Ascending aorta (tissue), 2 donors: Measurements from ENCODE around the gene CAMTA1. TPM values are rescaled to one million over a fixed set of nuclear protein-coding genes. Genes with fewer than 3 reads are reported as not detected.

Source experiments
- DNase-seq, 2 donors: peaks; one replicate each; pipeline ENCODE4 v3.0.0-alpha.2; 2019; ENCODE audit warnings: low spot score in 2 of 2
- H3K27ac ChIP-seq, 2 donors: fragments of 200-600 bp; sonication (generic); one replicate each; pipeline ENCODE4 v1.5.1; 2016 to 2017; ENCODE audit warnings: mild to moderate bottlenecking in 1 of 2
- H3K27me3 ChIP-seq: fragments of 200-600 bp; sonication (generic); one replicate; pipeline ENCODE4 v1.5.1; 2017
- H3K36me3 ChIP-seq, 2 donors: fragments of 200-600 bp; sonication (generic); one replicate each; pipeline ENCODE4 v1.5.1; 2016
- H3K4me1 ChIP-seq, 2 donors: fragments of 200-600 bp; sonication (generic); one replicate each; pipeline ENCODE4 v1.5.1; 2016 to 2017; ENCODE audit warnings: mild to moderate bottlenecking in 1 of 2
- H3K4me3 ChIP-seq, 2 donors: fragments of 200-600 bp; sonication (generic); one replicate each; pipeline ENCODE4 v1.5.1; 2016 to 2017; ENCODE audit warnings: mild to moderate bottlenecking in 1 of 2
- H3K9me3 ChIP-seq, 2 donors: fragments of 200-600 bp; sonication (generic); one replicate each; pipeline ENCODE4 v1.5.1; 2016
- intact Hi-C: fragments of 100-400 bp; cut with DNase I; formaldehyde crosslinking; loops from one replicate; pipeline ENCODE4 v1.15.1; 2023
- total RNA-seq: library from RNA; depleted of rRNA; stranded (reverse); fragments of >200 nt; gene quantifications from one replicate; pipeline ENCODE4 v1.1.0, GENCODE V29; 2016
- TF ChIP-seq, protein P1 (sequence below), 3 experiments: fragments of 200-600 bp in 2 of 3; fragments of 450-650 bp in 1 of 3; sonication (generic) in 2 of 3; IDR thresholded peaks; one replicate each; pipeline ENCODE4 v1.5.1; 2016 to 2019; ENCODE audit warnings: antibody characterized with exemption in 3 of 3, mild to moderate bottlenecking in 1 of 3, moderate library complexity in 1 of 3

The CAMTA1 gene
- total RNA-seq, 1 donor from 2014 or later, result 53.3 TPM

DNA sequence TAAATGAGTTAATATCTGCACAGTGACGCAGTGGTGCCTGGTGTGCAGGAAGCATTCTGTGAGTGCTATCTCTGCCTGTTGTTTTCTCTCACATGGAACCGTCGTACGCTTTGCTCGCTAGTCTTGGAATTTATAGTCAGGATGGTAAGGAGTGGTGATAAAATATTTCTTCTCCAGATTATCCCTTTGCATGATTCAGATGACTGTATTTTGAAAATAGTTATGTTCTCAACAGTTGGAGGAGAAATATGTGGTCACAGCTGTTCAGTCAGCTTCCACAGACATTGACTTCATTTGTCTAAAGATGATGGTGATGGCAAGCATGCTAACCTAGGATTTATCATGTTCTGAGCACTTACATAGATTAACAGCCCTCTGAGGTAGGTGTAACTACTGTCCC, 944.5 kb downstream of the CAMTA1 start:
- no peaks in the 10 kb centered on the region for H3K4me1 ChIP-seq
- TF ChIP-seq, protein P1, sequence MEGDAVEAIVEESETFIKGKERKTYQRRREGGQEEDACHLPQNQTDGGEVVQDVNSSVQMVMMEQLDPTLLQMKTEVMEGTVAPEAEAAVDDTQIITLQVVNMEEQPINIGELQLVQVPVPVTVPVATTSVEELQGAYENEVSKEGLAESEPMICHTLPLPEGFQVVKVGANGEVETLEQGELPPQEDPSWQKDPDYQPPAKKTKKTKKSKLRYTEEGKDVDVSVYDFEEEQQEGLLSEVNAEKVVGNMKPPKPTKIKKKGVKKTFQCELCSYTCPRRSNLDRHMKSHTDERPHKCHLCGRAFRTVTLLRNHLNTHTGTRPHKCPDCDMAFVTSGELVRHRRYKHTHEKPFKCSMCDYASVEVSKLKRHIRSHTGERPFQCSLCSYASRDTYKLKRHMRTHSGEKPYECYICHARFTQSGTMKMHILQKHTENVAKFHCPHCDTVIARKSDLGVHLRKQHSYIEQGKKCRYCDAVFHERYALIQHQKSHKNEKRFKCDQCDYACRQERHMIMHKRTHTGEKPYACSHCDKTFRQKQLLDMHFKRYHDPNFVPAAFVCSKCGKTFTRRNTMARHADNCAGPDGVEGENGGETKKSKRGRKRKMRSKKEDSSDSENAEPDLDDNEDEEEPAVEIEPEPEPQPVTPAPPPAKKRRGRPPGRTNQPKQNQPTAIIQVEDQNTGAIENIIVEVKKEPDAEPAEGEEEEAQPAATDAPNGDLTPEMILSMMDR (IDR thresholded peaks at IDR 0.05), result no peak
- intact Hi-C loops, result no loop called here

DNA sequence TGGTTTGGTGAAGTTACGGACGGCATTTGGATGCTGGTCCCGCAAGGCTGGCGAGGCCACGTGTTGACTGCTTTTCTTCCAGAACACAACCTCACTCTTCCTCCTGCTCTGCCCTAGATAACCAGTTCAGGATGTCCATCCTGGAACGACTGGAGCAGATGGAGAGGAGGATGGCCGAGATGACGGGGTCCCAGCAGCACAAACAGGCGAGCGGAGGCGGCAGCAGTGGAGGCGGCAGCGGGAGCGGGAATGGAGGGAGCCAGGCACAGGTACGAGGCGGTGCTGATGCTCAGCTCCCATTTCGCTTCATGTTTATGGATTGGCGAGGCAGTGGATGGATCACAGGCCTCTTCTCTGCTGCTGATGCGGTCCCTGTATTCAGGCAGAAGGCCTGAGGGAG, 947.1 kb downstream of the CAMTA1 start:
- TF ChIP-seq, protein P1 (IDR thresholded peaks at IDR 0.05), result no peak
- H3K4me1 ChIP-seq, result no peaks in the 10 kb centered on the region
- no peaks in the 10 kb centered on the region for H3K36me3 ChIP-seq
- intact Hi-C loops, result no loop called here
- no peak for DNase-seq
- H3K9me3 ChIP-seq, result no peaks in the 10 kb centered on the region
- H3K27me3 ChIP-seq, result no peaks in the 10 kb centered on the region
- H3K27ac ChIP-seq, result no peak overlapping the region
- H3K4me3 ChIP-seq, result no peak overlapping the region

More for the DNA sequence above, 944.5 kb downstream of the CAMTA1 start:
- H3K27me3 ChIP-seq, result no peaks in the 10 kb centered on the region
- no peak overlapping the region for H3K27ac ChIP-seq
- DNase-seq, result no peak
- no peaks in the 10 kb centered on the region for H3K36me3 ChIP-seq
- no peak overlapping the region for H3K4me3 ChIP-seq
- H3K9me3 ChIP-seq, result no peaks in the 10 kb centered on the region

DNA sequence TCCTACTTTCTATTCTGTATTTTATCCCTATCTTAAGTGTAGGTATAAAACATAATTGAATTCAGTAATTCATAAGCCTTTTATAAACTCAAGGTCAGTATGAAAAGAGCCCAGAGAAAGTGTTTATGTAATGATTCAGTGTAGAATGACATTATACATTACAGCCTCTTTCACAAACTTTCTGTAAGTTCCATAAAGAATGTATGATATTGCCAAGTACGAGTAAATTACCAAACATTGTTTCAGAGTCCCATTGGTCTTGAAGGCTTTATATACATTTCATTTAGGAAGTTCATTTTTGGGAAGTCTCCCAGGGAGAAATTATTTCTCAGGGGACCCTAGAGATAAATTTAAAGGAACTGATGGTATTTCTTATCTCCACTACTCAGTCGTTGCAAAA, 948.0 kb downstream of the CAMTA1 start:
- Histone ChIP-seq H3K4me1 (no peaks in the 10 kb centered on the region), H3K9me3 (no peaks in the 10 kb centered on the region), H3K27me3 (no peaks in the 10 kb centered on the region), H3K27ac (no peak overlapping the region), H3K4me3 (no peak overlapping the region), H3K36me3 (peaks cover 0 to 4% of the 10 kb centered on the region in 2 donors)
- intact Hi-C loops, result no loop called here
- TF ChIP-seq, protein P1 (IDR thresholded peaks at IDR 0.05), result no peak
- DNase-seq, result no peak

DNA sequence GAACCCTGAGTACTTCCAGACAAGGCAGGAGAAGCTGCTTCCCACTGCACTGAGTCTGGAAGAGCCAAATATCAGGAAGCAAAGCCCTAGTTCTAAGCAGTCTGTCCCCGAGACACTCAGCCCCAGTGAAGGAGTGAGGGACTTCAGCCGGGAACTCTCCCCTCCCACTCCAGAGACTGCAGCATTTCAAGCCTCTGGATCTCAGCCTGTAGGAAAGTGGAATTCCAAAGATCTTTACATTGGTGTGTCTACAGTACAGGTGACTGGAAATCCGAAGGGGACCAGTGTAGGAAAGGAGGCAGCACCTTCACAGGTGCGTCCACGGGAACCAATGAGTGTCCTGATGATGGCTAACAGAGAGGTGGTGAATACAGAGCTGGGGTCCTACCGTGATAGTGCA, 952.8 kb downstream of the CAMTA1 start:
- TF ChIP-seq, protein P1 (IDR thresholded peaks at IDR 0.05), result no peak
- Histone ChIP-seq H3K9me3 (no peaks in the 10 kb centered on the region), H3K4me3 (no peak overlapping the region), H3K4me1 (no peaks in the 10 kb centered on the region), H3K27me3 (no peaks in the 10 kb centered on the region), H3K27ac (no peak overlapping the region), H3K36me3 (peaks cover 0 to 6% of the 10 kb centered on the region in 2 donors)
- no peak for DNase-seq
- intact Hi-C loops, result no loop called here

DNA sequence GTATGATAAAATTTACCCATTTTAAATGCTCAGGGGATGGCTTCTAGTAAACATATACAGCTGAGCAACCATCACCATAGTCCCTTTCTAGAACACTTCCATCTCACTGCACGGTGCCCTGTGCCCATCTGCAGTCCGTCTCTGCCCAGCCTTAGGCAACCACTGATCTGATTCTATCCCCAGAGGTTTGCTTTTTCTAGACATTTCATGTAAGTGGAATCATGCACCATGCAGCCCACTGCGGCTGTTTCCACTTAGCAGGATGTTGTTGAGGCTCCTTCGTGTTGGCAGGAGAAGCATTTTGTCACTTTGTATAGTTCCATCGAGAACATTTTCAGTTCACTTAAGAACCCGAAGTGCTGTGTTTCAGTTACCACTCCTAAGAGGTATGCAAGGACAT, 958.1 kb downstream of the CAMTA1 start:
- intact Hi-C loops, result no loop called here
- TF ChIP-seq, protein P1 (IDR thresholded peaks at IDR 0.05), result no peak
- H3K36me3 ChIP-seq, result peaks cover 0 to under 1% of the 10 kb centered on the region in 2 donors

DNA sequence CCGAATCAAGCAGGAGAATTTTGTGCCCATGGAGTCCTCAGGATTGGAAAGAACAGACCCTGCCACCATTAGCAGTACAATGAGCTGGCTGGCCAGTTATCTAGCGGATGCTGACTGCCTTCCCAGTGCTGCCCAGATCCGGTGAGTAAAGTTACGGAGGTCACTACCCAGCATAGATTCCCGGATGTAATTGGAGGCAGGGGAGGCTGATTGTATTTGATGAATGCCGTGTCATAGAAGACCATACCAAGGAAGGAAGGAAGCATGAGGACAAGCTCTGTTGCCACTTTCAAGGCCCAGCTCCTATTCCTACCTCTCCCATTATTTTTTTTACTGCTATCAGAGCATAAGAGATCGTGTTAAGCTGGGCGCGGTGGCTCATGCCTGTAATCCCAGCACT, 959.6 kb downstream of the CAMTA1 start:
- intact Hi-C loops, result no loop called here
- no peak overlapping the region for H3K27ac ChIP-seq
- no peak overlapping the region for H3K4me3 ChIP-seq
- H3K4me1 ChIP-seq, result no peaks in the 10 kb centered on the region
- H3K36me3 ChIP-seq, result no peaks in the 10 kb centered on the region
- TF ChIP-seq, protein P1 (IDR thresholded peaks at IDR 0.05), result no peak
- no peak for DNase-seq
- no peaks in the 10 kb centered on the region for H3K9me3 ChIP-seq
- no peaks in the 10 kb centered on the region for H3K27me3 ChIP-seq

More for the DNA sequence above, 958.1 kb downstream of the CAMTA1 start:
- Histone ChIP-seq H3K9me3 (no peaks in the 10 kb centered on the region), H3K4me3 (no peak overlapping the region), H3K4me1 (no peaks in the 10 kb centered on the region), H3K27me3 (no peaks in the 10 kb centered on the region), H3K27ac (no peak overlapping the region)
- no peak for DNase-seq
